Breast epithelium (tissue), 4 donors: ENCODE results near the gene TOX2. TPM values are rescaled to one million over a fixed set of nuclear protein-coding genes. Genes with fewer than 3 reads are reported as not detected.

Experiments used
- DNase-seq, 2 donors: peaks; one replicate each; pipeline ENCODE4 v3.0.0-alpha.2; 2019; ENCODE audit warnings: low spot score in 2 of 2
- H3K27ac ChIP-seq, 2 donors: fragments of 200-600 bp; sonication (generic) in 1 of 2; one replicate each; pipeline ENCODE4 v1.5.1; 2016 to 2019; ENCODE audit warnings: mild to moderate bottlenecking in 1 of 2
- H3K27me3 ChIP-seq, 2 donors: fragments of 200-600 bp; sonication (generic) in 1 of 2; one replicate each; pipeline versions ENCODE4 v1.5.1 to v1.6.0; 2017 to 2019; ENCODE audit warnings: control low read depth in 1 of 2, mild to moderate bottlenecking in 1 of 2
- H3K36me3 ChIP-seq: fragments of 200-600 bp; one replicate; pipeline ENCODE4 v1.5.1; 2019
- H3K4me1 ChIP-seq, 2 donors: fragments of 200-600 bp; sonication (generic); one replicate each; pipeline ENCODE4 v1.5.1; 2016 to 2019; ENCODE audit warnings: control low read depth in 1 of 2
- H3K4me3 ChIP-seq, 3 donors: fragments of 200-600 bp; sonication (generic); 1 replicate in 2 of 3; 2 replicates in 1 of 3; pipeline ENCODE4 v1.5.1; 2016 to 2019; ENCODE audit warnings: mild to moderate bottlenecking in 3 of 3, moderate library complexity in 2 of 3
- H3K9me3 ChIP-seq, 2 donors: fragments of 200-600 bp; sonication (generic) in 1 of 2; one replicate each; pipeline ENCODE4 v1.5.1; 2016 to 2019; ENCODE audit warnings: control low read depth in 1 of 2
- POLR2A ChIP-seq: fragments of 450-650 bp; IDR thresholded peaks from one replicate; pipeline ENCODE4 v1.6.1; 2016; ENCODE audit warnings: antibody characterized with exemption, mild to moderate bottlenecking, moderate library complexity
- POLR2AphosphoS5 ChIP-seq, 3 donors: sonication (generic); formaldehyde crosslinking; IDR thresholded peaks; one replicate each; pipeline ENCODE4 v1.6.1; 2017; ENCODE audit warnings: antibody characterized with exemption in 3 of 3
- intact Hi-C: fragments of 100-400 bp; cut with DNase I; formaldehyde crosslinking; loops from one replicate; pipeline ENCODE4 v1.15.1; 2023; ENCODE audit warnings: low total_unique reads
- total RNA-seq, 3 donors: library from RNA; depleted of rRNA; stranded (reverse); fragments of >200 nt; gene quantifications; one replicate each; pipeline ENCODE4 v1.1.0, GENCODE V29; 2016
- TF ChIP-seq, protein P1 (sequence below), 3 donors: fragments of 450-650 bp; IDR thresholded peaks; one replicate each; pipeline ENCODE4 v1.5.1; 2016 to 2017; ENCODE audit warnings: antibody characterized with exemption in 3 of 3, mild to moderate bottlenecking in 3 of 3, moderate library complexity in 3 of 3

The TOX2 gene
- total RNA-seq, 3 donors from 2014 or later, result 0.44 to 7.4 (median 0.66) TPM

DNA sequence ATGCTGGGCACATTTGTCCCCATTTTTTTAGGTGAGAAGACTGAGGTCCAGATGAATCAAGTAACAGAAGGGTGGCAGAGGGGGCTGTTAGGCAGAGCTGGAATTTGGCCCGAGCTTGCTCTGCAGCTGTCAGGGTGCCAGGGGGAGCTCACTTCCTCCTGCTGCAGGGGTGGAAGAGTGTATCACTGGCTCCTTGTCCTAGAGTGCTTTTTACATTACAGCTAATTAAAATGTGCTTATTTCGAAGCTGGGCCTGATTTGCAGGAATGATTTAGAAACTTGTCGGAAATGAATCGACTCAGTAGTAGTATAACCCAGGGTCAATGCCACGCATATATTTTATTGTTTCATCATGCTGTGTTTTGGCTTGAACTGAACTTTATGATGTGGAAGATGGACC lies 11.1 kb downstream of the TOX2 start:
- intact Hi-C loops, result no loop called here
- peaks cover 0 to 5% of the 10 kb centered on the region in 2 donors for H3K4me1 ChIP-seq
- H3K9me3 ChIP-seq, result no peaks in the 10 kb centered on the region
- no peaks in the 10 kb centered on the region for H3K36me3 ChIP-seq
- no peak overlapping the region for H3K27ac ChIP-seq
- TF ChIP-seq POLR2A (no peak), POLR2AphosphoS5 (IDR thresholded peaks at IDR 0.05) (no peak)
- TF ChIP-seq, protein P1, sequence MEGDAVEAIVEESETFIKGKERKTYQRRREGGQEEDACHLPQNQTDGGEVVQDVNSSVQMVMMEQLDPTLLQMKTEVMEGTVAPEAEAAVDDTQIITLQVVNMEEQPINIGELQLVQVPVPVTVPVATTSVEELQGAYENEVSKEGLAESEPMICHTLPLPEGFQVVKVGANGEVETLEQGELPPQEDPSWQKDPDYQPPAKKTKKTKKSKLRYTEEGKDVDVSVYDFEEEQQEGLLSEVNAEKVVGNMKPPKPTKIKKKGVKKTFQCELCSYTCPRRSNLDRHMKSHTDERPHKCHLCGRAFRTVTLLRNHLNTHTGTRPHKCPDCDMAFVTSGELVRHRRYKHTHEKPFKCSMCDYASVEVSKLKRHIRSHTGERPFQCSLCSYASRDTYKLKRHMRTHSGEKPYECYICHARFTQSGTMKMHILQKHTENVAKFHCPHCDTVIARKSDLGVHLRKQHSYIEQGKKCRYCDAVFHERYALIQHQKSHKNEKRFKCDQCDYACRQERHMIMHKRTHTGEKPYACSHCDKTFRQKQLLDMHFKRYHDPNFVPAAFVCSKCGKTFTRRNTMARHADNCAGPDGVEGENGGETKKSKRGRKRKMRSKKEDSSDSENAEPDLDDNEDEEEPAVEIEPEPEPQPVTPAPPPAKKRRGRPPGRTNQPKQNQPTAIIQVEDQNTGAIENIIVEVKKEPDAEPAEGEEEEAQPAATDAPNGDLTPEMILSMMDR (IDR thresholded peaks at IDR 0.05), result no peak
- DNase-seq, result no peak
- H3K27me3 ChIP-seq, result peaks cover 0 to 20% of the 10 kb centered on the region in 2 donors
- no peak overlapping the region for H3K4me3 ChIP-seq

DNA sequence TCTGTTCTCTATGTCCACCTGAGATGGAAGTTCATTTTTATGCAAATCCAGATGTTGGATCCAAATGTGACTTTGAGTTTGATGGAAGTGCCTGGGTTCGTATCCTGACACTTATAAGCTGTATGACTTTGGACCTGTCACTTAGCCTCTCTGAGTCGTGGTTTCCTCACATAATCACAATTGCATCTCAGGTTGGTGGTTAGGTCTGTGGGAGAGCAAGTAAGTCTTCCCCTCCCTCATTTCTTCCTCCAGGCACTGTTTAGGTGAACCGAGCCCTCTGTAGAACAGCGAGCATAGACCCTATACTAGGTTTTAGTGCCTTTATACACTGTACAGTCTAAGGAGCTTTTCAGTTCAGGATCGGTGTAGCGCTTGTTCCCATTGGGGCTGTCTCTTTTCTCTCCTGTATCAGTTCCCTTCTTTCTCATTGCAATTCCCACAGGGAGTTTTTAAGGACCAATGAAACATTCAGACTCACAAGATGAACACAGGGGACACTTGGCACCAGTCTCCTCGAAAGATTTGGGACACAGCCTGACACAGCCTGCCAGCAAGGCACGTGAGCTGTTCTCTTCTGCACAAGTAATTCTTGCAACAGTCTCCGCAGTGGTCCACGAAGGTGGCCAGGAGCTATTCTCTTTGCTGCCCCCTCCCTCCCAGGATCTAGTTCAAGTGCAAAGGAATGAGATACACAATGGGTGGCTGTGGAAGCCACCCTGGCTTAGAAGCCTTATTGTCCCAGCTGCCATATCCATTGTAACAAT lies 11.8 kb downstream of the TOX2 start:
- no peaks in the 10 kb centered on the region for H3K9me3 ChIP-seq
- peaks cover 0 to 5% of the 10 kb centered on the region in 2 donors for H3K4me1 ChIP-seq
- intact Hi-C loops, result no loop called here
- no peak overlapping the region for H3K27ac ChIP-seq
- TF ChIP-seq, protein P1 (IDR thresholded peaks at IDR 0.05), result no peak
- TF ChIP-seq POLR2A (no peak), POLR2AphosphoS5 (IDR thresholded peaks at IDR 0.05) (no peak)
- H3K36me3 ChIP-seq, result no peaks in the 10 kb centered on the region
- DNase-seq, result no peak
- no peak overlapping the region for H3K4me3 ChIP-seq
- peaks cover 0 to 18% of the 10 kb centered on the region in 2 donors for H3K27me3 ChIP-seq

DNA sequence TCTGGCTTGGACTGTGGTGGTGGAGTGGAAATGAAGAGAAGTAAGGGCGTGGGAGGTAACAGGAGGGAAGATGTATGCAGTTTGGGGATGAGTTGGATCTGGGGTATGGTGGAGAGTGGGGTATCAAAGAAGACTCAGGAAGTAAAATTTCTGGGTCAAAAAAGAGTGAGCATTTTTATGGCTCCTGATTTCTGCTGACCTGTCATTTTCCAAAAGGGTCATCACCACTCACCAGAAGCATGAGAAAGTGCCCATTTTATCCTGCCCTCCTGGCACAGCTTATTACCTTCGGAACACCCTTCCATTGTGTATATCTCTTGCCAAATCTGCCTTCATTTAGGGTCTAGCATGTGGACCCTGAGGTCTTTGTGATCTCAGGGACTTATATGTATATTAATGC lies 17.3 kb downstream of the TOX2 start:
- DNase-seq, result no peak
- Histone ChIP-seq H3K27me3 (peaks cover 0 to 11% of the 10 kb centered on the region in 2 donors), H3K36me3 (no peaks in the 10 kb centered on the region), H3K27ac (no peak overlapping the region), H3K9me3 (no peaks in the 10 kb centered on the region), H3K4me1 (no peaks in the 10 kb centered on the region), H3K4me3 (no peak overlapping the region)
- intact Hi-C loops, result no loop called here
- TF ChIP-seq, protein P1 (IDR thresholded peaks at IDR 0.05), result no peak

DNA sequence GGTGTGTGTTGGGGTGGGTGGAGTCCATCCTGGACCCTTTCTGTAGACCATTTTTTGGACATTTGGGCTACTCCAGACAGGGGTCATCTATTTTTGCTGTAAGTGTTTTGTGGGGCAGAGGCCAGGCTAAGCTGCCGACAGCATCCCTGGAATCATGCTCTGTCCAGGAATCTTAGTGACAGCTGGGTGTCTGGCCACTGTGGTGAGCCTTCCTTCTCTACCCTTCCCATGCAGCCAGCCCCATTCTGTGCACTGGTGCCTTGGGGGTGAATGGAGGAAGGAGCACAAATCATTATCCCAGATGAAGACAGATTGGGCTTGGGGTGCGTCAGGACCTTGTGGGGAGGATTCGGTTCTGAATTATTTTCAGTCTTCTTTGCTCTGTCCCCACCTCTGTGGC lies 20.2 kb downstream of the TOX2 start:
- Histone ChIP-seq H3K27ac (no peak overlapping the region), H3K36me3 (no peaks in the 10 kb centered on the region), H3K27me3 (peaks cover 0 to 6% of the 10 kb centered on the region in 2 donors), H3K4me3 (no peak overlapping the region), H3K9me3 (no peaks in the 10 kb centered on the region), H3K4me1 (no peaks in the 10 kb centered on the region)
- DNase-seq, result no peak
- intact Hi-C loops, result no loop called here
- TF ChIP-seq POLR2A, result no peak
- no peak for TF ChIP-seq POLR2AphosphoS5 (IDR thresholded peaks at IDR 0.05)
- TF ChIP-seq, protein P1 (IDR thresholded peaks at IDR 0.05), result no peak

DNA sequence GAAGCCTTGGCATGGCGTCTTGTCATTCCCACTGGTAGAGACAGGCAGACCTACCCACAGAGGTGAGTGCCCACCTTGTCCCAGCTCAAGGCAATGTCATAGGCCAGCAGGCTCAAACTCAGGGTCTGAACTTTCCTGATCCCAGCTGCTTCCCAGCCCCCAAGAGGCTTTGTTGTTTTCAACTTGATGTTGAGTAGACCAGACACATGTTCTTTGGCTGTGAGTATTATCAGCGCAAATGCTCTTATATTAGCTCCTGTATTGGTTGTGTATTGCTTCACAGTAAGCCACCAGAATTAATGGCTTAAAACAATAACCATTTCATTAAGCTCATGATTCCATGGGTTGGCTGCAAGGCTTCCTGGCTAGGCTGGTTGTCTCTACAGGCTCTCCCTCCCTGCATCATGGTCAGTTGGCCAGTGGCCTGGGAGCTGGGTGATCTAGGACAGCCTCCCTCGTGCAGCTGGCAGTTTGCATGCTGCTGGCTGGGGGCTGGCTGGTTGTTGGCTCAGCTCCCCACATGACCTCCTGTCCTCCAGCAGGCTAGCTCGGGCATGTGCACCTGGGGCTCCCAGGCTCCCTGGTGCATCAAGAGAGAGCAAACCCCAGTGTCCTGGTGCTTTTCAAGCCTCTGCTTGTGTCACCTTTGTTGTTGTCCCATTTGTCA lies 21.6 kb downstream of the TOX2 start:
- Histone ChIP-seq H3K27me3 (peaks cover 0 to 6% of the 10 kb centered on the region in 2 donors), H3K9me3 (no peaks in the 10 kb centered on the region), H3K4me1 (no peaks in the 10 kb centered on the region), H3K27ac (no peak overlapping the region), H3K4me3 (no peak overlapping the region), H3K36me3 (no peaks in the 10 kb centered on the region)
- intact Hi-C loops, result no loop called here
- no peak for DNase-seq
- TF ChIP-seq, protein P1 (IDR thresholded peaks at IDR 0.05), result no peak
- TF ChIP-seq POLR2A, result no peak
- no peak for TF ChIP-seq POLR2AphosphoS5 (IDR thresholded peaks at IDR 0.05)
